Activated naive CD4-positive, alpha-beta T cell treated with anti-CD3 and anti-CD28 coated beads for 36 hours (primary cell): ENCODE measurements around the gene CUX1. TPM values are rescaled to one million over a fixed set of nuclear protein-coding genes. Genes with fewer than 3 reads are reported as not detected.

Source experiments
- CTCF ChIA-PET: fragments of 350-600 bp; sonication (Branson Sonifier 250); formaldehyde crosslinking; loops from one replicate; lab custom pipeline; 2021; ENCODE audit warnings: antibody characterized with exemption; lab: Charles Lee
- DNase-seq: peaks from one replicate; pipeline ENCODE4 v3.0.0-alpha.2; 2020
- H3K27ac Mint-ChIP-seq: one replicate; pipeline ENCODE4 v1.8.0; 2021; ENCODE audit warnings: mild to moderate bottlenecking, mixed read lengths
- H3K27me3 Mint-ChIP-seq: one replicate; pipeline ENCODE4 v1.8.0; 2021; ENCODE audit warnings: low read depth, mixed read lengths
- H3K36me3 Mint-ChIP-seq: one replicate; pipeline ENCODE4 v1.8.0; 2021; ENCODE audit warnings: low read depth, mixed read lengths
- H3K4me1 Mint-ChIP-seq: one replicate; pipeline ENCODE4 v1.8.0; 2021; ENCODE audit warnings: low read depth, mixed read lengths
- H3K4me3 Mint-ChIP-seq: one replicate; pipeline ENCODE4 v1.8.0; 2021; ENCODE audit warnings: mild to moderate bottlenecking, moderate library complexity, mixed read lengths
- H3K9me3 Mint-ChIP-seq: one replicate; pipeline ENCODE4 v1.8.0; 2021; ENCODE audit warnings: mixed read lengths
- intact Hi-C: fragments of 100-400 bp; cut with micrococcal nuclease; formaldehyde crosslinking; loops from one replicate; pipeline ENCODE4 v1.15.1; 2023
- total RNA-seq, 2 experiments: library from RNA; stranded (reverse); gene quantifications; one replicate each; pipeline ENCODE4 v1.2.3, GENCODE V29; 2021

The CUX1 gene
- total RNA-seq, 2 experiments from 2014 or later: 22.2 to 25.5 TPM

GRCh38 chr7:102065226-102065625 lies 247.8 kb downstream of the CUX1 start:
- Mint-ChIP-seq H3K4me1 (peaks cover 3% of the 10 kb centered on the region), H3K4me3 (no peak overlapping the region), H3K27me3 (no peaks in the 10 kb centered on the region), H3K27ac (no peak overlapping the region), H3K36me3 (peaks cover 21% of the 10 kb centered on the region), H3K9me3 (peaks cover 2% of the 10 kb centered on the region)
- DNase-seq: no peak
- CTCF ChIA-PET: no interaction called here
- intact Hi-C loops: no loop called here

- intact Hi-C loops: no loop called here
- Mint-ChIP-seq H3K27ac (no peak overlapping the region), H3K4me1 (peaks cover 3% of the 10 kb centered on the region), H3K27me3 (no peaks in the 10 kb centered on the region), H3K9me3 (peaks cover 5% of the 10 kb centered on the region), H3K36me3 (peaks cover 32% of the 10 kb centered on the region), H3K4me3 (no peak overlapping the region)
- DNase-seq: no peak
- CTCF ChIA-PET: no interaction called here
These were observed 249.1 kb downstream of the CUX1 start for GRCh38 chr7:102066476-102066875.

- H3K4me3 Mint-ChIP-seq: no peak overlapping the region
- peaks cover 5% of the 10 kb centered on the region for H3K9me3 Mint-ChIP-seq
- H3K36me3 Mint-ChIP-seq: peaks cover 43% of the 10 kb centered on the region
- DNase-seq: no peak
- intact Hi-C loops: no loop called here
- H3K27ac Mint-ChIP-seq: no peak overlapping the region
- CTCF ChIA-PET: no interaction called here
- H3K27me3 Mint-ChIP-seq: no peaks in the 10 kb centered on the region
- H3K4me1 Mint-ChIP-seq: no peaks in the 10 kb centered on the region
These were observed 251.4 kb downstream of the CUX1 start for GRCh38 chr7:102068846-102069245.

GRCh38 chr7:102069931-102070629 lies 252.7 kb downstream of the CUX1 start:
- H3K27me3 Mint-ChIP-seq: no peaks in the 10 kb centered on the region
- no peaks in the 10 kb centered on the region for H3K4me1 Mint-ChIP-seq
- CTCF ChIA-PET: interaction anchor here (0.6 kb wide), 1 partner anchor 47 kb away, joined by 3 read pairs; no protein-coding TSS in a partner anchor

GRCh38 chr7:102072003-102072402 lies 254.6 kb downstream of the CUX1 start:
- CTCF ChIA-PET: no interaction called here
- no peak overlapping the region for H3K4me3 Mint-ChIP-seq
- peaks cover 5% of the 10 kb centered on the region for H3K9me3 Mint-ChIP-seq
- intact Hi-C loops: no loop called here
- H3K36me3 Mint-ChIP-seq: peaks cover 43% of the 10 kb centered on the region
- H3K27me3 Mint-ChIP-seq: no peaks in the 10 kb centered on the region
- H3K4me1 Mint-ChIP-seq: no peaks in the 10 kb centered on the region
- DNase-seq: no peak
- no peak overlapping the region for H3K27ac Mint-ChIP-seq

More at GRCh38 chr7:102069931-102070629, 252.7 kb downstream of the CUX1 start:
- DNase-seq: no peak
- Mint-ChIP-seq H3K36me3 (peaks cover 46% of the 10 kb centered on the region), H3K27ac (no peak overlapping the region), H3K9me3 (peaks cover 5% of the 10 kb centered on the region), H3K4me3 (no peak overlapping the region)
- intact Hi-C loops: no loop called here

- Mint-ChIP-seq H3K27me3 (no peaks in the 10 kb centered on the region), H3K4me1 (no peaks in the 10 kb centered on the region), H3K27ac (no peak overlapping the region), H3K4me3 (no peak overlapping the region), H3K36me3 (peaks cover 43% of the 10 kb centered on the region), H3K9me3 (peaks cover 5% of the 10 kb centered on the region)
- CTCF ChIA-PET: no interaction called here
- no peak for DNase-seq
- intact Hi-C loops: no loop called here
These were observed 255.3 kb downstream of the CUX1 start for GRCh38 chr7:102072636-102073209.

- H3K27me3 Mint-ChIP-seq: no peaks in the 10 kb centered on the region
- intact Hi-C loops: no loop called here
- peaks cover 5% of the 10 kb centered on the region for H3K9me3 Mint-ChIP-seq
- H3K4me1 Mint-ChIP-seq: no peaks in the 10 kb centered on the region
- peaks cover 34% of the 10 kb centered on the region for H3K36me3 Mint-ChIP-seq
- DNase-seq: no peak
- H3K27ac Mint-ChIP-seq: no peak overlapping the region
- no peak overlapping the region for H3K4me3 Mint-ChIP-seq
- CTCF ChIA-PET: no interaction called here
These were observed 256.8 kb downstream of the CUX1 start for GRCh38 chr7:102073931-102074880.

GRCh38 chr7:102075126-102075525 lies 257.7 kb downstream of the CUX1 start:
- no peak overlapping the region for H3K4me3 Mint-ChIP-seq
- CTCF ChIA-PET: no interaction called here
- intact Hi-C loops: no loop called here
- H3K27ac Mint-ChIP-seq: no peak overlapping the region
- no peaks in the 10 kb centered on the region for H3K4me1 Mint-ChIP-seq
- H3K9me3 Mint-ChIP-seq: peaks cover 4% of the 10 kb centered on the region
- no peak for DNase-seq
- no peaks in the 10 kb centered on the region for H3K27me3 Mint-ChIP-seq
- peaks cover 32% of the 10 kb centered on the region for H3K36me3 Mint-ChIP-seq

- CTCF ChIA-PET: no interaction called here
- DNase-seq: no peak
- Mint-ChIP-seq H3K4me3 (no peak overlapping the region), H3K27me3 (no peaks in the 10 kb centered on the region), H3K9me3 (peaks cover 1% of the 10 kb centered on the region), H3K27ac (no peak overlapping the region), H3K4me1 (no peaks in the 10 kb centered on the region), H3K36me3 (peaks cover 31% of the 10 kb centered on the region)
- intact Hi-C loops: no loop called here
These were observed 258.2 kb downstream of the CUX1 start for GRCh38 chr7:102075553-102076135.

GRCh38 chr7:102077081-102077480 lies 259.7 kb downstream of the CUX1 start:
- peaks cover 5% of the 10 kb centered on the region for H3K9me3 Mint-ChIP-seq
- peaks cover 27% of the 10 kb centered on the region for H3K36me3 Mint-ChIP-seq
- H3K4me1 Mint-ChIP-seq: no peaks in the 10 kb centered on the region
- H3K4me3 Mint-ChIP-seq: no peak overlapping the region
- no peak overlapping the region for H3K27ac Mint-ChIP-seq
- no peak for DNase-seq
- H3K27me3 Mint-ChIP-seq: no peaks in the 10 kb centered on the region
- intact Hi-C loops: no loop called here
- CTCF ChIA-PET: interaction anchor here (0.6 kb wide), 2 partner anchors 21 to 534 kb away, joined by 3 read pairs; no protein-coding TSS in a partner anchor

- Mint-ChIP-seq H3K27ac (no peak overlapping the region), H3K27me3 (no peaks in the 10 kb centered on the region), H3K36me3 (peaks cover 22% of the 10 kb centered on the region), H3K4me1 (no peaks in the 10 kb centered on the region), H3K4me3 (no peak overlapping the region), H3K9me3 (peaks cover 5% of the 10 kb centered on the region)
- DNase-seq: no peak
- intact Hi-C loops: no loop called here
- CTCF ChIA-PET: no interaction called here
These were observed 262.0 kb downstream of the CUX1 start for GRCh38 chr7:102079140-102080018.
